Osteoblast (primary cell): Measurements from ENCODE around the gene AK2. TPM values are rescaled to one million over a fixed set of nuclear protein-coding genes. Genes with fewer than 3 reads are reported as not detected.
"Not testable (repeated sequence)": the region's sequence is repeated elsewhere in the genome, so short reads cannot be mapped to it uniquely, and the experiment has no call there.

Experiments used
- DNase-seq: peaks from one replicate; pipeline ENCODE4 v3.0.0; 2011; ENCODE audit warnings: low spot score, mixed read lengths; ENCODE audit not compliant: insufficient read length; ENCODE audit errors: missing footprints
- H2AFZ ChIP-seq: 2 replicates; pipeline ENCODE4 v1.6.0; 2011; ENCODE audit warnings: mild to moderate bottlenecking, low read length
- H3K27ac ChIP-seq: 2 replicates; pipeline ENCODE4 v1.5.1; 2011; ENCODE audit warnings: mild to moderate bottlenecking, low read depth, low read length, moderate library complexity
- H3K27me3 ChIP-seq: 2 replicates; pipeline ENCODE4 v1.6.0; 2012; ENCODE audit warnings: mild to moderate bottlenecking, control low read depth, inconsistent platforms, low read length, moderate library complexity; ENCODE audit not compliant: insufficient read depth
- H3K36me3 ChIP-seq: 2 replicates; pipeline ENCODE4 v1.5.1; 2011; ENCODE audit warnings: mild to moderate bottlenecking, low read length, control low read depth, moderate library complexity; ENCODE audit not compliant: insufficient read depth
- H3K4me1 ChIP-seq: 2 replicates; pipeline ENCODE4 v1.5.1; 2011; ENCODE audit warnings: mild to moderate bottlenecking, low read length, control low read depth, moderate library complexity; ENCODE audit not compliant: insufficient read depth
- H3K4me2 ChIP-seq: 2 replicates; pipeline ENCODE4 v1.6.0; 2011; ENCODE audit warnings: mild to moderate bottlenecking, low read length; ENCODE audit not compliant: insufficient read depth
- H3K4me3 ChIP-seq: fragments of 200-600 bp; sonication (generic); 3 replicates; pipeline ENCODE4 v1.5.1; 2012; ENCODE audit warnings: mild to moderate bottlenecking, low read length, inconsistent platforms; ENCODE audit not compliant: insufficient read depth
- H3K79me2 ChIP-seq: 2 replicates; pipeline ENCODE4 v1.6.0; 2012; ENCODE audit warnings: mild to moderate bottlenecking, low read length, control low read depth, inconsistent platforms; ENCODE audit not compliant: insufficient read depth
- H3K9me3 ChIP-seq: 2 replicates; pipeline ENCODE4 v1.5.1; 2011; ENCODE audit warnings: low read depth, low read length, control low read depth
- H4K20me1 ChIP-seq: 2 replicates; pipeline ENCODE4 v1.6.0; 2012; ENCODE audit warnings: mild to moderate bottlenecking, low read length, control low read depth; ENCODE audit not compliant: insufficient read depth
- total RNA-seq: library from RNA; depleted of rRNA; stranded (reverse); fragments of >200 nt; gene quantifications from 2 replicates; pipeline ENCODE4 v1.2.3, GENCODE V29; 2012
- TF ChIP-seq, protein P1 (sequence below): IDR thresholded peaks from 2 replicates; pipeline ENCODE4 v1.5.1; 2011; ENCODE audit warnings: mild to moderate bottlenecking, low read depth, low read length, moderate library complexity; ENCODE audit errors: extremely low read depth

The AK2 gene
- total RNA-seq, 1 donor: 139 TPM

DNA sequence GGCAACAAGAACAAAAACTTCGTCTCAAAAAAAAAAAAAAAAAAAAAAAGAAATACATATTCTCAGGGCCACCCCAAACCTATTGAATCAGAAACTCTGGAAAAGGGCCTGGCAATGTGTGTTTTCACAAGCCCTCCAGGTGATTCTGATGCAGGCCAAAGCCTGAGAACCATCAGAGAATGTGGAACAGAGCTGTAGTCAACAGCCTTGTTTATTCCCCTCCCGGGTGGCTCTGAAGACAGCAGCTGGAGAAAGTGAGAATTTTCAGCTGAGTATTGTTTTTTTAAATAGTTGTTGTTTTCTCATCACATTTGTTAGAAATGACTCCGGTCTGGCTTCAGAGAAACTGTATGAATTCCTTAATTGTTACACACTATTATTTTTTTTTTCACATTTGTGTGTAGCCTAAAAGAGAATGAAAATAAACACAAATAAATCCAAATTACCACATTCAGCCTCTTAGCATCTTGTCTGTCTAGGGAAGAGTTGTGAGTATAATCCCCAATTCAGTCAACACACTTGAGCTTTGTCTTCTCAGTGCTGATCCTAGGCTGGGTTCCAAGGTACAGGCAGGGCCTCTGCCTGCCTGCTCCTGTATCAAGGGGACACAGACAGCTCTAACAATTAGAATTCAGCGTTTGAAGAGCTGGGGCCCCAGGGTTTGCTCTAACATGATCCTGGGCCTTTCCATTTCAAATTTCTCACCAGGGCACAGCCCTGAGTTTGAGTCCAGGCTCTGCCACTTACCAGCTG, 37.7 kb upstream of the AK2 start:
- Histone ChIP-seq H2AFZ (no peak overlapping the region), H3K27ac (no peak overlapping the region), H3K4me2 (no peak overlapping the region), H3K4me3 (no peak overlapping the region), H3K4me1 (no peaks in the 10 kb centered on the region), H3K36me3 (no peaks in the 10 kb centered on the region), H3K27me3 (peaks cover 10% of the 10 kb centered on the region), H4K20me1 (no peaks in the 10 kb centered on the region), H3K79me2 (no peaks in the 10 kb centered on the region), H3K9me3 (no peaks in the 10 kb centered on the region)
- DNase-seq: peak; percentile 5
- TF ChIP-seq, protein P1, sequence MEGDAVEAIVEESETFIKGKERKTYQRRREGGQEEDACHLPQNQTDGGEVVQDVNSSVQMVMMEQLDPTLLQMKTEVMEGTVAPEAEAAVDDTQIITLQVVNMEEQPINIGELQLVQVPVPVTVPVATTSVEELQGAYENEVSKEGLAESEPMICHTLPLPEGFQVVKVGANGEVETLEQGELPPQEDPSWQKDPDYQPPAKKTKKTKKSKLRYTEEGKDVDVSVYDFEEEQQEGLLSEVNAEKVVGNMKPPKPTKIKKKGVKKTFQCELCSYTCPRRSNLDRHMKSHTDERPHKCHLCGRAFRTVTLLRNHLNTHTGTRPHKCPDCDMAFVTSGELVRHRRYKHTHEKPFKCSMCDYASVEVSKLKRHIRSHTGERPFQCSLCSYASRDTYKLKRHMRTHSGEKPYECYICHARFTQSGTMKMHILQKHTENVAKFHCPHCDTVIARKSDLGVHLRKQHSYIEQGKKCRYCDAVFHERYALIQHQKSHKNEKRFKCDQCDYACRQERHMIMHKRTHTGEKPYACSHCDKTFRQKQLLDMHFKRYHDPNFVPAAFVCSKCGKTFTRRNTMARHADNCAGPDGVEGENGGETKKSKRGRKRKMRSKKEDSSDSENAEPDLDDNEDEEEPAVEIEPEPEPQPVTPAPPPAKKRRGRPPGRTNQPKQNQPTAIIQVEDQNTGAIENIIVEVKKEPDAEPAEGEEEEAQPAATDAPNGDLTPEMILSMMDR: no peak

DNA sequence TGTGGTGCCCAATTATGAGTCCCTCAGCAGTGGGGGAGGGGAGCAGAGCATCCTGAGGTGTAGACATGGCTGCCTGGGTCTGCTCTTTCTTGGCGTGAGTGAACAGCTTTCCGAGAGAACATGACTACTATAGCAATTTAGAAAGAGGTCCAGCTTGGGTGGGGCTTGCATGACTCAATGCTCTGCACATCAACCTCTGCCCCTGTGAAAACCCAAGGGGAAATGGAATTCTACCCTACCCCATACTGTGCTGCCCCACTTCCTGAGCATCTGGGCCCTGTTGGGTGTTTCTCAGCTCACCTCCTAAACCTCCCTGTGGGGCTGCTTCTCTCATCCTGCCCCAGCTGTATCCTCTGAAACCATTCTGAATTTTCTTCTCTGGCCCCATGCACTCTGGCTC, 36.0 kb upstream of the AK2 start:
- Histone ChIP-seq H4K20me1 (no peaks in the 10 kb centered on the region), H3K36me3 (no peaks in the 10 kb centered on the region), H3K4me2 (no peak overlapping the region), H3K27me3 (peaks cover 10% of the 10 kb centered on the region), H3K4me1 (no peaks in the 10 kb centered on the region), H2AFZ (no peak overlapping the region), H3K27ac (no peak overlapping the region), H3K9me3 (no peaks in the 10 kb centered on the region), H3K4me3 (no peak overlapping the region), H3K79me2 (no peaks in the 10 kb centered on the region)
- peak; percentile 79 for DNase-seq
- TF ChIP-seq, protein P1: no peak

DNA sequence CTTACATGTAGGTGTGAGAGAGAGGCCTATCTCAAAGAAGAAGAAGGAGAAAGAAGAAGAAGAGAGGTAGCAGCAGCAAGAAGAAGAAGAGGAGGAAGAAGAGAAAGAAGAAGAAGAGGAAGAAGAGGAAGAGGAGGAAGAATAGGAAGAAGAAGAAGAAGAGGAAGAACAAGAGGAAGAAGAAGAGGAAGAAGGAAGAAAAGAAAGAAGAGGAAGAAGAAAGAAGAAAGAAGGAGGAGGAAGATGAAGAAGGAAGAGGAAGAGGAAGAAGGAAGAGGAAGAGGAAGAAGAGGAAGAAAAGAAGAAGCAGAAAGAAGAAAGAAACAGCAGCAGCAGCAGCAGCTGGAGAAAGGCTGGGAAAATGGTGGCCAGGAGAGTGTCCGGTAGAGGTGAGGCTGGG, 33.9 kb upstream of the AK2 start:
- no peak for DNase-seq
- no peaks in the 10 kb centered on the region for H3K79me2 ChIP-seq
- H3K4me1 ChIP-seq: no peaks in the 10 kb centered on the region
- H3K4me2 ChIP-seq: no peak overlapping the region
- H3K4me3 ChIP-seq: no peak overlapping the region
- TF ChIP-seq, protein P1: no peak
- H3K36me3 ChIP-seq: no peaks in the 10 kb centered on the region
- no peaks in the 10 kb centered on the region for H3K9me3 ChIP-seq
- H3K27me3 ChIP-seq: peaks cover 10% of the 10 kb centered on the region
- H3K27ac ChIP-seq: no peak overlapping the region
- no peaks in the 10 kb centered on the region for H4K20me1 ChIP-seq
- H2AFZ ChIP-seq: no peak overlapping the region

DNA sequence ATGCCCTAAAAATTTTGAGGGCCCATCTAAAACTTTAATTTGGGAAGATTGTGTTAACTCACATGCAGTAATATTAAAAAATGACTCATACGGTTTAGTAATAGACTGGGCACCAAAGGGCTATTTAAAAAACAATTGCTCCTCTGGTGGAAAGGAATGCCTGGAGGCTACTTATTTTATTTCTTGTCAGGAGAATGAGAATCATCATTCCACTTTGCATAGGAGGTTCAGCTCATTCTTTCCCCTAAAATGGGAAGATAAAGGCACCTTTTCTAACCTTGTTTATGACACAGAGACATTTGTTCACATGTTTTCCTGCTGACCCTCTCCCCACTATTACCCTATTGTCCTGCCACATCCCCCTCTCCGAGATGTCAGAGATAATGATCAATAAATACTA, 31.4 kb upstream of the AK2 start:
- H3K79me2 ChIP-seq, H3K36me3 ChIP-seq, H3K4me3 ChIP-seq, H4K20me1 ChIP-seq, H3K27ac ChIP-seq, DNase-seq, H3K9me3 ChIP-seq, H2AFZ ChIP-seq, H3K4me1 ChIP-seq, H3K4me2 ChIP-seq: not testable (repeated sequence)
- peaks cover 10% of the 10 kb centered on the region for H3K27me3 ChIP-seq

DNA sequence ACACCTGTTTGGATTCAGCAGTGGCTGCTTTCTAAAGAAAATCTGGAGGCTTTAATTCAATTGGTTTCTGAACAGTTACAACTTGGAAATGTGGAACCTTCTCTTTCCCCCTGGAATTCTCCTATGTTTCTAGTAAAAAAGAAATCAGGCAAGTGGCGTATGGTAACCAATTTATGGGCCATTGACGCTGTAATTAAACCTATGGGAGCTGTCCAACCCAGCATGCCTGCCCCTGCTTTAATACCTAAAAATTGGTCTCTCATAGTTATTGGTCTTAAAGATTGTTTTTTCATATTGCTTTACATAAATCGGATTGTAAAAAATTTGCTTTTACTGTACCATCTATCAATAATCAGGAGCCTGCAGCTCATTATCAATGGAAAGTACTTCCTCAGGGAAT, 29.8 kb upstream of the AK2 start:
- not testable (repeated sequence) for H3K9me3 ChIP-seq, H4K20me1 ChIP-seq, H3K4me2 ChIP-seq, H3K4me3 ChIP-seq, DNase-seq, H2AFZ ChIP-seq, H3K79me2 ChIP-seq, H3K4me1 ChIP-seq, H3K27ac ChIP-seq, H3K36me3 ChIP-seq
- peaks cover 10% of the 10 kb centered on the region for H3K27me3 ChIP-seq
